SK-N-SH treated with all-trans-retinoic acid at 6 μM for 48 hours (cell line): ENCODE results near the gene CHD1L.
"Not testable (repeated sequence)": the region's sequence is repeated elsewhere in the genome, so short reads cannot be mapped to it uniquely, and the experiment has no call there.

Experiments used
- ATAC-seq: fragments of 200-7000 bp; cut with Tn5 transposase; 3 replicates; pipeline ENCODE4 v1.9.1; 2020; ENCODE audit warnings: mild to moderate bottlenecking, moderate library complexity
- ARNTL ChIP-seq: fragments of 450-650 bp; formaldehyde crosslinking; IDR thresholded peaks from 2 replicates; pipeline ENCODE4 v1.5.0; 2020; ENCODE audit warnings: low read depth, mild to moderate bottlenecking, moderate library complexity, borderline replicate concordance
- BACH2 ChIP-seq: fragments of 250-450 bp; sonication (Bioruptor Pico); IDR thresholded peaks from 2 replicates; pipeline ENCODE4 v1.9.0; 2021; ENCODE audit warnings: mild to moderate bottlenecking, borderline replicate concordance
- CSDC2 ChIP-seq: fragments of 250-450 bp; sonication (Bioruptor Pico); IDR thresholded peaks from 2 replicates; pipeline ENCODE4 v1.5.0; 2020; ENCODE audit warnings: mild to moderate bottlenecking, moderate library complexity
- ESRRG ChIP-seq: fragments of 250-450 bp; sonication (Bioruptor Pico); IDR thresholded peaks from 2 replicates; pipeline ENCODE4 v1.6.1; 2021; ENCODE audit warnings: mild to moderate bottlenecking
- GLIS3 ChIP-seq: fragments of 250-450 bp; sonication (Bioruptor Pico); IDR thresholded peaks from 2 replicates; pipeline ENCODE4 v1.5.0; 2020; ENCODE audit warnings: mild to moderate bottlenecking, moderate library complexity
- ISL1 ChIP-seq: fragments of 250-450 bp; sonication (Bioruptor Pico); IDR thresholded peaks from 2 replicates; pipeline ENCODE4 v2.1.2; 2022; ENCODE audit warnings: mild to moderate bottlenecking, moderate library complexity
- OSR1 ChIP-seq: fragments of 250-450 bp; sonication (Bioruptor Pico); IDR thresholded peaks from 2 replicates; pipeline ENCODE4 v1.8.0; 2022; ENCODE audit warnings: moderate library complexity, mild to moderate bottlenecking, inconsistent platforms
- PATZ1 ChIP-seq: fragments of 250-450 bp; sonication (Bioruptor Pico); IDR thresholded peaks from 2 replicates; pipeline ENCODE4 v1.8.0; 2020; ENCODE audit warnings: mild to moderate bottlenecking, moderate library complexity, borderline replicate concordance
- PPARA ChIP-seq: fragments of 250-450 bp; sonication (Bioruptor Pico); IDR thresholded peaks from 2 replicates; pipeline ENCODE4 v1.5.0; 2020; ENCODE audit warnings: mild to moderate bottlenecking, borderline replicate concordance
- RARB ChIP-seq: fragments of 250-450 bp; sonication (Bioruptor Pico); IDR thresholded peaks from 2 replicates; pipeline ENCODE4 v1.8.0; 2021; ENCODE audit warnings: mild to moderate bottlenecking, moderate library complexity
- SNAI2 ChIP-seq: fragments of 250-450 bp; sonication (Bioruptor Pico); IDR thresholded peaks from 2 replicates; pipeline ENCODE4 v1.5.0; 2020; ENCODE audit warnings: mild to moderate bottlenecking, moderate library complexity
- TCF4 ChIP-seq: fragments of 250-450 bp; sonication (Bioruptor Pico); IDR thresholded peaks from 2 replicates; pipeline ENCODE4 v1.8.0; 2021; ENCODE audit warnings: mild to moderate bottlenecking, moderate library complexity, borderline replicate concordance
- TOX ChIP-seq: fragments of 250-450 bp; sonication (Bioruptor Pico); IDR thresholded peaks from 2 replicates; pipeline ENCODE4 v1.8.0; 2021; ENCODE audit warnings: mild to moderate bottlenecking, moderate library complexity, borderline replicate concordance
- ZC3H10 ChIP-seq: fragments of 250-450 bp; sonication (Bioruptor Pico); IDR thresholded peaks from 2 replicates; pipeline ENCODE4 v1.5.1; 2021; ENCODE audit warnings: mild to moderate bottlenecking, moderate library complexity
- ZFP3 ChIP-seq: fragments of 250-450 bp; sonication (Bioruptor Pico); IDR thresholded peaks from 2 replicates; pipeline ENCODE4 v1.5.0; 2020; ENCODE audit warnings: mild to moderate bottlenecking, moderate library complexity
- ZFP30 ChIP-seq: fragments of 450-650 bp; formaldehyde crosslinking; IDR thresholded peaks from 2 replicates; pipeline ENCODE4 v1.5.0; 2022; ENCODE audit warnings: mild to moderate bottlenecking, moderate library complexity
- ZNF8 ChIP-seq: fragments of 450-650 bp; formaldehyde crosslinking; IDR thresholded peaks from 2 replicates; pipeline ENCODE4 v1.5.0; 2020; ENCODE audit warnings: mild to moderate bottlenecking, moderate library complexity
- TF ChIP-seq, protein P1 (sequence below): fragments of 250-450 bp; sonication (Bioruptor Pico); IDR thresholded peaks from 2 replicates; pipeline ENCODE4 v1.8.0; 2021; ENCODE audit warnings: low read depth, mild to moderate bottlenecking, moderate library complexity, borderline replicate concordance
- TF ChIP-seq, protein P2 (sequence below): fragments of 250-450 bp; sonication (Bioruptor Pico); IDR thresholded peaks from 2 replicates; pipeline ENCODE4 v1.5.1; 2021; ENCODE audit warnings: mild to moderate bottlenecking, moderate library complexity
- TF ChIP-seq, protein P3 (sequence below): fragments of 250-450 bp; sonication (Bioruptor Pico); IDR thresholded peaks from 2 replicates; pipeline ENCODE4 v1.5.0; 2020; ENCODE audit warnings: mild to moderate bottlenecking, moderate library complexity
- TF ChIP-seq, protein P4 (sequence below): fragments of 250-450 bp; sonication (Bioruptor Pico); IDR thresholded peaks from 2 replicates; pipeline ENCODE4 v1.5.1; 2020; ENCODE audit warnings: low read depth, mild to moderate bottlenecking, moderate library complexity

Gene CHD1L

DNA sequence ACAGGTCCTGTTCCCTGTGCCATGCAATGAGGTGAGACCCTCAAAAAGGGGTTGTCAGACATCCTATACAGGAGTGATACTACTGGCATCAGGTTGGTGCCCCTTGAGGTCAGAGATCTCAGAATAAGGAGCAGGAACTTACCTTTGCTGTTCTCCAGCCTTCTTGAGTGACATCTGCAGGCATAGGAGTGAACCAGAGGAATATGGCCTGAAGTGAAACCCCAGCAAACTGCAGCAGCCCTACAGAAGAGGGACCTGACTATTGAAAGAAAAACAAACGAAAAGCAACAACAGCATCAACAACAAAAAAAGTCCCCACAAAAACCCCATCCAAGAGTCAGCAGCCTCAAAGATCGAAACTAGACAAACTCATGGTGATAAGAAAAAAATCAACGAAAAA lies 74.5 kb downstream of the CHD1L start (continued):
- TF ChIP-seq ARNTL (no peak), PPARA (no peak)

- not testable (repeated sequence) for ATAC-seq
These were observed 84.6 kb downstream of the CHD1L start for GRCh38 chr1:147326933-147327687.

GRCh38 chr1:147334292-147334691 lies 91.8 kb downstream of the CHD1L start:
- TF ChIP-seq ZFP30 (CRISPR knock-in tag) (no peak), SNAI2 (CRISPR knock-in tag) (no peak), OSR1 (CRISPR knock-in tag) (no peak), BACH2 (no peak), ESRRG (no peak), RARB (no peak), CSDC2 (CRISPR knock-in tag) (no peak), GLIS3 (CRISPR knock-in tag) (no peak), TOX (no peak), ARNTL (no peak), TCF4 (CRISPR knock-in tag) (no peak), ZNF8 (CRISPR knock-in tag) (no peak), ZC3H10 (CRISPR knock-in tag) (no peak)
- TF ChIP-seq, protein P1, sequence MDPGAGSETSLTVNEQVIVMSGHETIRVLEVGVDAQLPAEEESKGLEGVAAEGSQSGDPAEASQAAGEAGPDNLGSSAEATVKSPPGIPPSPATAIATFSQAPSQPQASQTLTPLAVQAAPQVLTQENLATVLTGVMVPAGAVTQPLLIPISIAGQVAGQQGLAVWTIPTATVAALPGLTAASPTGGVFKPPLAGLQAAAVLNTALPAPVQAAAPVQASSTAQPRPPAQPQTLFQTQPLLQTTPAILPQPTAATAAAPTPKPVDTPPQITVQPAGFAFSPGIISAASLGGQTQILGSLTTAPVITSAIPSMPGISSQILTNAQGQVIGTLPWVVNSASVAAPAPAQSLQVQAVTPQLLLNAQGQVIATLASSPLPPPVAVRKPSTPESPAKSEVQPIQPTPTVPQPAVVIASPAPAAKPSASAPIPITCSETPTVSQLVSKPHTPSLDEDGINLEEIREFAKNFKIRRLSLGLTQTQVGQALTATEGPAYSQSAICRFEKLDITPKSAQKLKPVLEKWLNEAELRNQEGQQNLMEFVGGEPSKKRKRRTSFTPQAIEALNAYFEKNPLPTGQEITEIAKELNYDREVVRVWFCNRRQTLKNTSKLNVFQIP (CRISPR knock-in tag): no peak
- TF ChIP-seq, protein P2, sequence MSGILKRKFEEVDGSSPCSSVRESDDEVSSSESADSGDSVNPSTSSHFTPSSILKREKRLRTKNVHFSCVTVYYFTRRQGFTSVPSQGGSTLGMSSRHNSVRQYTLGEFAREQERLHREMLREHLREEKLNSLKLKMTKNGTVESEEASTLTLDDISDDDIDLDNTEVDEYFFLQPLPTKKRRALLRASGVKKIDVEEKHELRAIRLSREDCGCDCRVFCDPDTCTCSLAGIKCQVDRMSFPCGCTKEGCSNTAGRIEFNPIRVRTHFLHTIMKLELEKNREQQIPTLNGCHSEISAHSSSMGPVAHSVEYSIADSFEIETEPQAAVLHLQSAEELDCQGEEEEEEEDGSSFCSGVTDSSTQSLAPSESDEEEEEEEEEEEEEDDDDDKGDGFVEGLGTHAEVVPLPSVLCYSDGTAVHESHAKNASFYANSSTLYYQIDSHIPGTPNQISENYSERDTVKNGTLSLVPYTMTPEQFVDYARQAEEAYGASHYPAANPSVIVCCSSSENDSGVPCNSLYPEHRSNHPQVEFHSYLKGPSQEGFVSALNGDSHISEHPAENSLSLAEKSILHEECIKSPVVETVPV (CRISPR knock-in tag): no peak
- TF ChIP-seq, protein P3, sequence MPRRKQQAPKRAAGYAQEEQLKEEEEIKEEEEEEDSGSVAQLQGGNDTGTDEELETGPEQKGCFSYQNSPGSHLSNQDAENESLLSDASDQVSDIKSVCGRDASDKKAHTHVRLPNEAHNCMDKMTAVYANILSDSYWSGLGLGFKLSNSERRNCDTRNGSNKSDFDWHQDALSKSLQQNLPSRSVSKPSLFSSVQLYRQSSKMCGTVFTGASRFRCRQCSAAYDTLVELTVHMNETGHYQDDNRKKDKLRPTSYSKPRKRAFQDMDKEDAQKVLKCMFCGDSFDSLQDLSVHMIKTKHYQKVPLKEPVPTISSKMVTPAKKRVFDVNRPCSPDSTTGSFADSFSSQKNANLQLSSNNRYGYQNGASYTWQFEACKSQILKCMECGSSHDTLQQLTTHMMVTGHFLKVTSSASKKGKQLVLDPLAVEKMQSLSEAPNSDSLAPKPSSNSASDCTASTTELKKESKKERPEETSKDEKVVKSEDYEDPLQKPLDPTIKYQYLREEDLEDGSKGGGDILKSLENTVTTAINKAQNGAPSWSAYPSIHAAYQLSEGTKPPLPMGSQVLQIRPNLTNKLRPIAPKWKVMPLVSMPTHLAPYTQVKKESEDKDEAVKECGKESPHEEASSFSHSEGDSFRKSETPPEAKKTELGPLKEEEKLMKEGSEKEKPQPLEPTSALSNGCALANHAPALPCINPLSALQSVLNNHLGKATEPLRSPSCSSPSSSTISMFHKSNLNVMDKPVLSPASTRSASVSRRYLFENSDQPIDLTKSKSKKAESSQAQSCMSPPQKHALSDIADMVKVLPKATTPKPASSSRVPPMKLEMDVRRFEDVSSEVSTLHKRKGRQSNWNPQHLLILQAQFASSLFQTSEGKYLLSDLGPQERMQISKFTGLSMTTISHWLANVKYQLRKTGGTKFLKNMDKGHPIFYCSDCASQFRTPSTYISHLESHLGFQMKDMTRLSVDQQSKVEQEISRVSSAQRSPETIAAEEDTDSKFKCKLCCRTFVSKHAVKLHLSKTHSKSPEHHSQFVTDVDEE (CRISPR knock-in tag): no peak
- TF ChIP-seq, protein P4, sequence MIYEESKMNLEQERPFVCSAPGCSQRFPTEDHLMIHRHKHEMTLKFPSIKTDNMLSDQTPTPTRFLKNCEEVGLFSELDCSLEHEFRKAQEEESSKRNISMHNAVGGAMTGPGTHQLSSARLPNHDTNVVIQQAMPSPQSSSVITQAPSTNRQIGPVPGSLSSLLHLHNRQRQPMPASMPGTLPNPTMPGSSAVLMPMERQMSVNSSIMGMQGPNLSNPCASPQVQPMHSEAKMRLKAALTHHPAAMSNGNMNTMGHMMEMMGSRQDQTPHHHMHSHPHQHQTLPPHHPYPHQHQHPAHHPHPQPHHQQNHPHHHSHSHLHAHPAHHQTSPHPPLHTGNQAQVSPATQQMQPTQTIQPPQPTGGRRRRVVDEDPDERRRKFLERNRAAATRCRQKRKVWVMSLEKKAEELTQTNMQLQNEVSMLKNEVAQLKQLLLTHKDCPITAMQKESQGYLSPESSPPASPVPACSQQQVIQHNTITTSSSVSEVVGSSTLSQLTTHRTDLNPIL (CRISPR knock-in tag): no peak
- TF ChIP-seq, all 23 proteins: peak for 0

GRCh38 chr1:147336291-147336690 lies 93.8 kb downstream of the CHD1L start:
- ATAC-seq: no peak
- no peak for TF ChIP-seq PATZ1
- TF ChIP-seq, protein P3 (CRISPR knock-in tag): no peak
- no peak for TF ChIP-seq ISL1 (CRISPR knock-in tag)
- no peak for TF ChIP-seq ZC3H10 (CRISPR knock-in tag)
- no peak for TF ChIP-seq OSR1 (CRISPR knock-in tag)
- TF ChIP-seq, protein P2 (CRISPR knock-in tag): no peak
- TF ChIP-seq, protein P4 (CRISPR knock-in tag): no peak
- no peak for TF ChIP-seq ARNTL
- TF ChIP-seq ZFP3: no peak
- TF ChIP-seq TCF4 (CRISPR knock-in tag): no peak
- TF ChIP-seq GLIS3 (CRISPR knock-in tag): no peak

More at GRCh38 chr1:147334292-147334691, 91.8 kb downstream of the CHD1L start:
- no peak for ATAC-seq
